ENCODE results near the gene OPN4.

- TF ChIP-seq, protein P1, sequence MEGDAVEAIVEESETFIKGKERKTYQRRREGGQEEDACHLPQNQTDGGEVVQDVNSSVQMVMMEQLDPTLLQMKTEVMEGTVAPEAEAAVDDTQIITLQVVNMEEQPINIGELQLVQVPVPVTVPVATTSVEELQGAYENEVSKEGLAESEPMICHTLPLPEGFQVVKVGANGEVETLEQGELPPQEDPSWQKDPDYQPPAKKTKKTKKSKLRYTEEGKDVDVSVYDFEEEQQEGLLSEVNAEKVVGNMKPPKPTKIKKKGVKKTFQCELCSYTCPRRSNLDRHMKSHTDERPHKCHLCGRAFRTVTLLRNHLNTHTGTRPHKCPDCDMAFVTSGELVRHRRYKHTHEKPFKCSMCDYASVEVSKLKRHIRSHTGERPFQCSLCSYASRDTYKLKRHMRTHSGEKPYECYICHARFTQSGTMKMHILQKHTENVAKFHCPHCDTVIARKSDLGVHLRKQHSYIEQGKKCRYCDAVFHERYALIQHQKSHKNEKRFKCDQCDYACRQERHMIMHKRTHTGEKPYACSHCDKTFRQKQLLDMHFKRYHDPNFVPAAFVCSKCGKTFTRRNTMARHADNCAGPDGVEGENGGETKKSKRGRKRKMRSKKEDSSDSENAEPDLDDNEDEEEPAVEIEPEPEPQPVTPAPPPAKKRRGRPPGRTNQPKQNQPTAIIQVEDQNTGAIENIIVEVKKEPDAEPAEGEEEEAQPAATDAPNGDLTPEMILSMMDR (IDR thresholded peaks at IDR 0.05; ENCODE audit: insufficient read depth, low read depth, low read length): no peak
- no peak for TF ChIP-seq EZH2 (IDR thresholded peaks at IDR 0.05; ENCODE audit: insufficient read depth, low read length)
These were observed 4.4 kb downstream of the OPN4 start for GRCh38 chr10:86658751-86659150.

All from astrocyte (in vitro differentiated cells and primary cell).